DND-41 (cell line): ENCODE data around the gene SOX13.

Source experiments
- ATAC-seq: fragments of 200-7000 bp; cut with Tn5 transposase; 3 replicates; pipeline ENCODE4 v1.9.1; 2021; ENCODE audit warnings: low read depth; ENCODE audit not compliant: insufficient read depth
- DNase-seq: peaks from one replicate; pipeline ENCODE4 v3.0.0-alpha.2; 2020
- H2AFZ ChIP-seq: 2 replicates; pipeline ENCODE4 v1.6.0; 2012; ENCODE audit warnings: low read depth, low read length
- H3K27ac ChIP-seq: 2 replicates; pipeline ENCODE4 v1.5.1; 2012; ENCODE audit warnings: low read length, inconsistent platforms
- H3K27me3 ChIP-seq: fragments of 200-600 bp; sonication (generic); 2 replicates; pipeline ENCODE4 v1.6.0; 2012; ENCODE audit warnings: low read length, mild to moderate bottlenecking, inconsistent platforms; ENCODE audit not compliant: insufficient read depth, poor library complexity
- H3K36me3 ChIP-seq: 2 replicates; pipeline ENCODE4 v1.5.1; 2012; ENCODE audit warnings: low read length, inconsistent platforms; ENCODE audit not compliant: insufficient read depth
- H3K4me1 ChIP-seq: 2 replicates; pipeline ENCODE4 v1.5.1; 2012; ENCODE audit warnings: mild to moderate bottlenecking, low read length; ENCODE audit not compliant: insufficient read depth
- H3K4me2 ChIP-seq: 2 replicates; pipeline ENCODE4 v1.6.0; 2012; ENCODE audit warnings: mild to moderate bottlenecking, moderate library complexity, low read length, inconsistent platforms; ENCODE audit not compliant: insufficient read depth
- H3K4me3 ChIP-seq, 2 experiments: fragments of 200-600 bp in 1 of 2; shearing (Covaris generic) in 1 of 2; 2 replicates each; pipeline ENCODE4 v1.5.1; 2012 to 2016; ENCODE audit warnings: inconsistent platforms in 2 of 2, low read length in 2 of 2, mild to moderate bottlenecking in 2 of 2, low read depth in 1 of 2, moderate library complexity in 1 of 2
- H3K79me2 ChIP-seq: 2 replicates; pipeline ENCODE4 v1.6.0; 2012; ENCODE audit warnings: low read length, inconsistent platforms; ENCODE audit not compliant: insufficient read depth
- H3K9ac ChIP-seq: 2 replicates; pipeline ENCODE4 v1.6.0; 2012; ENCODE audit warnings: low read depth, mild to moderate bottlenecking, inconsistent platforms, low read length, moderate library complexity
- H3K9me3 ChIP-seq: 2 replicates; pipeline ENCODE4 v1.5.1; 2012; ENCODE audit warnings: low read length, moderate library complexity, mild to moderate bottlenecking, inconsistent platforms; ENCODE audit not compliant: insufficient read depth, severe bottlenecking
- H4K20me1 ChIP-seq: 2 replicates; pipeline ENCODE4 v1.6.0; 2012; ENCODE audit warnings: low read length; ENCODE audit not compliant: insufficient read depth
- CTCF ChIP-seq: IDR thresholded peaks from 2 replicates; pipeline ENCODE4 v1.5.1; 2012; ENCODE audit warnings: borderline replicate concordance, low read length, moderate library complexity, mild to moderate bottlenecking; ENCODE audit not compliant: poor library complexity, severe bottlenecking; ENCODE audit errors: extremely low read depth
- EZH2 ChIP-seq: IDR thresholded peaks from 3 replicates; pipeline ENCODE4 v1.6.1; 2012; ENCODE audit warnings: borderline replicate concordance, low read depth, mild to moderate bottlenecking, moderate library complexity, low read length, inconsistent platforms; ENCODE audit not compliant: severe bottlenecking

The SOX13 gene

GRCh38 chr1:204143276-204144041 is 70.5 kb downstream of the SOX13 start:
- no peaks in the 10 kb centered on the region for H4K20me1 ChIP-seq
- H3K4me2 ChIP-seq = no peak overlapping the region
- no peak overlapping the region for H2AFZ ChIP-seq
- no peak for TF ChIP-seq CTCF
- no peak for TF ChIP-seq EZH2
- H3K36me3 ChIP-seq = no peaks in the 10 kb centered on the region
- DNase-seq (no peak), ATAC-seq (no peak)
- H3K79me2 ChIP-seq = no peaks in the 10 kb centered on the region
- H3K27ac ChIP-seq = no peak overlapping the region
- no peaks in the 10 kb centered on the region for H3K27me3 ChIP-seq
- no peaks in the 10 kb centered on the region for H3K9me3 ChIP-seq
- H3K9ac ChIP-seq = no peak overlapping the region
- H3K4me3 ChIP-seq = no peak overlapping the region
- H3K4me1 ChIP-seq = no peaks in the 10 kb centered on the region

GRCh38 chr1:204145033-204145504 is 72.2 kb downstream of the SOX13 start:
- Histone ChIP-seq H3K27ac (no peak overlapping the region), H3K4me3 (no peak overlapping the region), H3K27me3 (no peaks in the 10 kb centered on the region), H3K4me1 (no peaks in the 10 kb centered on the region), H3K4me2 (no peak overlapping the region), H4K20me1 (no peaks in the 10 kb centered on the region), H3K36me3 (no peaks in the 10 kb centered on the region), H3K9ac (no peak overlapping the region), H3K79me2 (no peaks in the 10 kb centered on the region), H3K9me3 (no peaks in the 10 kb centered on the region), H2AFZ (no peak overlapping the region)
- TF ChIP-seq CTCF (no peak), EZH2 (no peak)
- DNase-seq (no peak), ATAC-seq (no peak)

- Histone ChIP-seq H3K9me3 (no peaks in the 10 kb centered on the region), H3K79me2 (no peaks in the 10 kb centered on the region), H3K27me3 (no peaks in the 10 kb centered on the region), H3K9ac (no peak overlapping the region), H4K20me1 (no peaks in the 10 kb centered on the region), H3K36me3 (no peaks in the 10 kb centered on the region), H3K4me2 (no peak overlapping the region), H3K4me3 (no peak overlapping the region), H2AFZ (no peak overlapping the region), H3K27ac (no peak overlapping the region), H3K4me1 (no peaks in the 10 kb centered on the region)
- ATAC-seq (no peak), DNase-seq (no peak)
- no peak for TF ChIP-seq CTCF
- no peak for TF ChIP-seq EZH2
Observed at GRCh38 chr1:204146309-204146708, 73.4 kb downstream of the SOX13 start.
